HEK293 (cell line): ENCODE results near the gene TSPEAR.

Experiments used
- ZNF350 ChIP-seq: fragments of 450-650 bp; formaldehyde crosslinking; IDR thresholded peaks from 2 replicates; pipeline ENCODE4 v1.5.0; 2017; ENCODE audit warnings: missing biosample characterization, mild to moderate bottlenecking, missing genetic modification characterization
- ZNF362 ChIP-seq: fragments of 450-650 bp; formaldehyde crosslinking; IDR thresholded peaks from 2 replicates; pipeline ENCODE4 v1.5.1; 2016; ENCODE audit warnings: missing biosample characterization, missing genetic modification characterization
- ZNF843 ChIP-seq: fragments of 450-650 bp; formaldehyde crosslinking; IDR thresholded peaks from 2 replicates; pipeline ENCODE4 v1.5.1; 2016; ENCODE audit warnings: missing biosample characterization, missing genetic modification characterization

- TF ChIP-seq ZNF350 (tag by site-specific recombination) (no peak), ZNF362 (tag by site-specific recombination) (no peak), ZNF843 (tag by site-specific recombination) (no peak)
Observed at GRCh38 chr21:44658541-44658910, 52.8 kb downstream of the TSPEAR start.
